CD8-positive, alpha-beta memory T cell (primary cell): Measurements from ENCODE around the gene PALB2. TPM values are rescaled to one million over a fixed set of nuclear protein-coding genes. Genes with fewer than 3 reads are reported as not detected.

Source experiments
- CTCF ChIA-PET: fragments of 350-600 bp; sonication (Branson Sonifier 250); formaldehyde crosslinking; loops from one replicate; lab custom pipeline; 2021; ENCODE audit warnings: antibody characterized with exemption; lab: Charles Lee
- POLR2A ChIA-PET: fragments of 350-600 bp; sonication (Branson Sonifier 250); formaldehyde crosslinking; loops from one replicate; lab custom pipeline; 2021; ENCODE audit warnings: antibody characterized with exemption; lab: Charles Lee
- DNase-seq, 5 donors: peaks; one replicate each; pipeline versions ENCODE4 v3.0.0 to v3.0.0-alpha.2; 2020 to 2022; ENCODE audit warnings: mixed read lengths in 1 of 5
- H3K27ac ChIP-seq: one replicate; pipeline ENCODE4 v1.7.0; 2013; ENCODE audit warnings: low read depth, mild to moderate bottlenecking, low read length, moderate library complexity
- H3K27me3 ChIP-seq: 2 replicates; pipeline ENCODE4 v1.7.0; 2013; ENCODE audit warnings: low read length, mild to moderate bottlenecking; ENCODE audit not compliant: insufficient read depth, poor library complexity, severe bottlenecking
- H3K36me3 ChIP-seq: 2 replicates; pipeline ENCODE4 v1.7.0; 2013; ENCODE audit warnings: mild to moderate bottlenecking, low read length, moderate library complexity; ENCODE audit not compliant: insufficient read depth
- H3K4me1 ChIP-seq: 2 replicates; pipeline ENCODE4 v1.7.0; 2013; ENCODE audit warnings: mild to moderate bottlenecking, low read length, moderate library complexity; ENCODE audit not compliant: insufficient read depth
- H3K4me3 ChIP-seq: 2 replicates; pipeline ENCODE4 v1.7.0; 2013; ENCODE audit warnings: mild to moderate bottlenecking, low read length
- H3K9me3 ChIP-seq: 2 replicates; pipeline ENCODE4 v1.7.0; 2013; ENCODE audit warnings: mild to moderate bottlenecking, low read length
- H3K27ac Mint-ChIP-seq, 8 donors: one replicate each; pipeline ENCODE4 v1.8.0; 2020 to 2021; ENCODE audit warnings: mixed read lengths in 8 of 8, mild to moderate bottlenecking in 6 of 8, inconsistent platforms in 3 of 8, moderate library complexity in 3 of 8
- H3K27me3 Mint-ChIP-seq, 2 donors: one replicate each; pipeline ENCODE4 v1.8.0; 2020 to 2021; ENCODE audit warnings: mixed read lengths in 2 of 2, mild to moderate bottlenecking in 1 of 2, moderate library complexity in 1 of 2
- H3K36me3 Mint-ChIP-seq, 3 donors: one replicate each; pipeline ENCODE4 v1.8.0; 2020 to 2021; ENCODE audit warnings: mixed read lengths in 3 of 3, inconsistent platforms in 1 of 3, mild to moderate bottlenecking in 1 of 3
- H3K4me1 Mint-ChIP-seq, 3 donors: one replicate each; pipeline ENCODE4 v1.8.0; 2020 to 2021; ENCODE audit warnings: mixed read lengths in 3 of 3, inconsistent platforms in 1 of 3, mild to moderate bottlenecking in 1 of 3
- H3K4me3 Mint-ChIP-seq, 7 donors: one replicate each; pipeline ENCODE4 v1.8.0; 2020 to 2021; ENCODE audit warnings: mixed read lengths in 7 of 7, mild to moderate bottlenecking in 6 of 7, moderate library complexity in 4 of 7, inconsistent platforms in 2 of 7
- H3K9me3 Mint-ChIP-seq, 5 donors: one replicate each; pipeline ENCODE4 v1.8.0; 2020 to 2022; ENCODE audit warnings: mixed read lengths in 5 of 5, mild to moderate bottlenecking in 3 of 5, moderate library complexity in 2 of 5, inconsistent platforms in 1 of 5
- polyA plus RNA-seq: library from polyadenylated mRNA; unstranded; fragments of 300-500 nt; fragmentation: Illumina TruSeq; gene quantifications from one replicate; pipeline ENCODE4 v1.2.3, GENCODE V29; 2021
- total RNA-seq, 2 experiments: library from RNA; stranded (reverse); gene quantifications; one replicate each; pipeline ENCODE4 v1.2.3, GENCODE V29; 2021

The PALB2 gene
- total and polyA plus RNA-seq, 3 experiments from 2014 or later, result 9.3 to 27.8 (median 27.7) TPM

- Mint-ChIP-seq H3K4me3 (no peak overlapping the region), H3K4me1 (no peaks in the 10 kb centered on the region), H3K36me3 (peaks cover 0 to 41% (median 11%) of the 10 kb centered on the region in 3 donors), H3K27me3 (no peaks in the 10 kb centered on the region), H3K27ac (peak overlapping the region in 1 of 8 donors; percentile 29), H3K9me3 (no peaks in the 10 kb centered on the region)
- no peaks in the 10 kb centered on the region for H3K9me3 ChIP-seq
- H3K4me3 ChIP-seq, result no peak overlapping the region
- no peak overlapping the region for H3K27ac ChIP-seq
- DNase-seq, result no peak
- no peaks in the 10 kb centered on the region for H3K27me3 ChIP-seq
- CTCF ChIA-PET, result no interaction called here
- H3K36me3 ChIP-seq, result peaks cover 8% of the 10 kb centered on the region
- POLR2A ChIA-PET, result no interaction called here
- no peaks in the 10 kb centered on the region for H3K4me1 ChIP-seq
Measured at GRCh38 chr16:23608194-23608593, 32.9 kb downstream of the PALB2 start.

GRCh38 chr16:23607726-23608125, 33.4 kb downstream of the PALB2 start:
- no peak for DNase-seq
- Histone ChIP-seq H3K4me3 (no peak overlapping the region), H3K27me3 (no peaks in the 10 kb centered on the region), H3K36me3 (peaks cover 10% of the 10 kb centered on the region), H3K4me1 (no peaks in the 10 kb centered on the region), H3K27ac (no peak overlapping the region), H3K9me3 (no peaks in the 10 kb centered on the region)
- Mint-ChIP-seq H3K27me3 (no peaks in the 10 kb centered on the region), H3K4me3 (no peak overlapping the region), H3K36me3 (peaks cover 0 to 42% (median 11%) of the 10 kb centered on the region in 3 donors), H3K4me1 (no peaks in the 10 kb centered on the region), H3K9me3 (no peaks in the 10 kb centered on the region), H3K27ac (no peak overlapping the region)
- CTCF ChIA-PET, result no interaction called here
- POLR2A ChIA-PET, result no interaction called here

GRCh38 chr16:23597003-23597756, 43.9 kb downstream of the PALB2 start:
- H3K36me3 Mint-ChIP-seq, result peaks cover 0 to 24% (median 6%) of the 10 kb centered on the region in 3 donors
- peaks cover 18 to 38% (median 22%) of the 10 kb centered on the region in 3 donors for H3K4me1 Mint-ChIP-seq
- no peaks in the 10 kb centered on the region for H3K9me3 ChIP-seq
- no peaks in the 10 kb centered on the region for H3K9me3 Mint-ChIP-seq
- no peak for DNase-seq
- ChIA-PET POLR2A (interaction anchor here (0.5 to 1.1 kb wide), 2 partner anchors 40 to 1951 kb away, joined by 3 read pairs; partner anchors contain the start of genes EARS2 and UBFD1), CTCF (interaction anchor here (0.9 to 1.8 kb wide), 8 partner anchors 12 to 162 kb away, joined by 3 to 7 read pairs (median 5); partner anchors contain the start of genes DCTN5 and PALB2)
- H3K4me3 Mint-ChIP-seq, result peak overlapping the region in 5 of 7 donors; percentile 40 to 69 (median 55)
- peaks cover 13% of the 10 kb centered on the region for H3K4me1 ChIP-seq
- no peaks in the 10 kb centered on the region for H3K27me3 Mint-ChIP-seq
- H3K27me3 ChIP-seq, result no peaks in the 10 kb centered on the region
- H3K27ac ChIP-seq, result peak overlapping the region; percentile 43
- peaks cover 1% of the 10 kb centered on the region for H3K36me3 ChIP-seq
- H3K4me3 ChIP-seq, result no peak overlapping the region
- peak overlapping the region in 5 of 8 donors; percentile 29 to 69 (median 43) for H3K27ac Mint-ChIP-seq

- Mint-ChIP-seq H3K27me3 (no peaks in the 10 kb centered on the region), H3K36me3 (peaks cover 6 to 28% (median 7%) of the 10 kb centered on the region in 3 donors), H3K9me3 (no peaks in the 10 kb centered on the region), H3K4me1 (peaks cover 25 to 46% (median 30%) of the 10 kb centered on the region in 3 donors), H3K27ac (peak within 1 kb of the TSS; percentile 63 to 92 (median 74)), H3K4me3 (peak within 1 kb of the TSS; percentile 80 to 93 (median 84))
- POLR2A ChIA-PET, result interaction anchor here (1.0 to 1.1 kb wide), 2 partner anchors 39 to 144 kb away, joined by 3 read pairs; partner anchors contain the start of genes EARS2 and UBFD1
- H3K27me3 ChIP-seq, result no peaks in the 10 kb centered on the region
- no peaks in the 10 kb centered on the region for H3K9me3 ChIP-seq
- H3K36me3 ChIP-seq, result peaks cover 9% of the 10 kb centered on the region
- H3K4me1 ChIP-seq, result peaks cover 13% of the 10 kb centered on the region
- peak within 1 kb of the TSS; percentile 78 for H3K4me3 ChIP-seq
- CTCF ChIA-PET, result interaction anchor here (0.9 to 1.8 kb wide), 8 partner anchors 13 to 161 kb away, joined by 3 to 7 read pairs (median 5); partner anchors contain the start of genes DCTN5 and PALB2
- peak; percentile 84 to 91 (median 89) for DNase-seq
- H3K27ac ChIP-seq, result peak within 1 kb of the TSS; percentile 77
Measured at GRCh38 chr16:23595951-23596720, 45.0 kb downstream of the PALB2 start, which contains the start of gene NDUFAB1. Gene NDUFAB1, minus strand, starts transcription at chr16:23596316. Its CDS starts 26 bp downstream, at chr16:23596290.

DNA sequence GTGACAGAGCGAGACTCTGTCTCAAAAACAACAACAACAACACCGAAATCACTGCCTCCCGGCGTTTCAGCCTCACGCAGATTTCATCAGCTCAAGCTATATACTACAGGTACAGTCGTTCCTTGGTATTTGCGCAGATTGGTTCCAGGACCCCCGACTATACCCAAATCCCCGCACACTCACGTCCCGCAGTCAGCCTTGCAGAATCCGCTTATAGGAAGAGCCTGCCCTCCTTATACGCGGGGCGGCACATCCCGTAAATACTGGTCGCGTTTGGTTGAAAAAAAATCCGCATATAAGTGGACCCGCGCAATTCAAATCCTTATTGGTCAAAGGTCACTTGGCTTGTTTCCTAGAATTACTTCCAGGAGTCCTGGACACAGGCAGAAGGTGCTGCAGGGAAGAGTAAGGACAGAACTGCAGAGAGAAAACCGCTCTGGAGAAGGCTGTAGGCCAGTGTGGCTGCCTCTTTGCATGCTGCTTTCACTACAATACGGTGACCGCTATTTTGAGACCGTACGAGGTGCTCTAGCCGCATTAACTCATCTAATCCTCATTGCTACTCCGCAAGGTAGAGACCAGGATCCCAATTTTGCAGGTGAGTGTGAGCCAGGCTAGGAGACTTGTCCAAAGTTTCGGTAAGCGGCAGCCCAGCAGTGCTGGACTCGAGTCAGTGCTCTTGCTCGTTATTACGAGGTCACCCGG, 45.7 kb downstream of the PALB2 start:
- H3K27me3 Mint-ChIP-seq, result no peaks in the 10 kb centered on the region
- peaks cover 10% of the 10 kb centered on the region for H3K36me3 ChIP-seq
- H3K27me3 ChIP-seq, result no peaks in the 10 kb centered on the region
- H3K27ac ChIP-seq, result peak overlapping the region; percentile 77
- H3K9me3 Mint-ChIP-seq, result no peaks in the 10 kb centered on the region
- peak overlapping the region; percentile 74 to 93 (median 84) for H3K4me3 Mint-ChIP-seq
- H3K4me1 ChIP-seq, result peaks cover 13% of the 10 kb centered on the region
- H3K9me3 ChIP-seq, result no peaks in the 10 kb centered on the region
- peak overlapping the region; percentile 78 for H3K4me3 ChIP-seq
- H3K27ac Mint-ChIP-seq, result peak overlapping the region; percentile 34 to 76 (median 52)
- DNase-seq, result no peak
- H3K36me3 Mint-ChIP-seq, result peaks cover 6 to 32% (median 7%) of the 10 kb centered on the region in 3 donors
- ChIA-PET POLR2A (interaction anchor here (1.0 kb wide), 1 partner anchor 143 kb away, joined by 3 read pairs; no protein-coding TSS in a partner anchor), CTCF (interaction anchor here (1.6 to 1.8 kb wide), 2 partner anchors 115 to 160 kb away, joined by 5 to 6 read pairs; no protein-coding TSS in a partner anchor)
- H3K4me1 Mint-ChIP-seq, result peaks cover 25 to 49% (median 30%) of the 10 kb centered on the region in 3 donors

DNA sequence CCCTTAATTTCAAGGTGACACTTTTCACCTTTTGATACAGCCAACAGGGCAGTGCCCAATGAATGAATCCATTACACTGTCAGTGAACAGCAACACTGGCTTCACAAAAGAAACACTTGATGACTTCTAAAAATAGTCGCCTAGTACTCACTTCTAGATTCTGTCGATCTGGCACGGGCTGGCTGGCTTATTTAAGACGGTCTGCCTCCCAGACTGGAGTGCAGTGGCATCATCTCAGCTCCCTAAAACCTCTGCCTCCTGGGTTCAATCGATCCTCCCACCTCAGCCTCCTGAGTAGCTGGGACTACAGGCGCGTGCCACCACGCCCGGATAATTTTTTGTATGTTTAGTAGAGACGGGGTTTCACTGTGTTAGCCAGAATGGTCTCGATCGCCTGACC, 46.9 kb downstream of the PALB2 start:
- no peaks in the 10 kb centered on the region for H3K9me3 ChIP-seq
- H3K4me3 ChIP-seq, result no peak overlapping the region
- Mint-ChIP-seq H3K27ac (no peak overlapping the region), H3K36me3 (peaks cover 6 to 42% (median 9%) of the 10 kb centered on the region in 3 donors), H3K27me3 (no peaks in the 10 kb centered on the region), H3K4me3 (peak overlapping the region in 3 of 7 donors; percentile 20 to 51 (median 34)), H3K9me3 (no peaks in the 10 kb centered on the region), H3K4me1 (peaks cover 25 to 53% (median 34%) of the 10 kb centered on the region in 3 donors)
- H3K27me3 ChIP-seq, result no peaks in the 10 kb centered on the region
- ChIA-PET CTCF (no interaction called here), POLR2A (no interaction called here)
- DNase-seq, result no peak
- peaks cover 15% of the 10 kb centered on the region for H3K36me3 ChIP-seq
- peaks cover 13% of the 10 kb centered on the region for H3K4me1 ChIP-seq
- no peak overlapping the region for H3K27ac ChIP-seq

- Histone ChIP-seq H3K27ac (no peak overlapping the region), H3K9me3 (no peaks in the 10 kb centered on the region), H3K36me3 (peaks cover 38% of the 10 kb centered on the region), H3K27me3 (no peaks in the 10 kb centered on the region), H3K4me1 (peaks cover 7% of the 10 kb centered on the region), H3K4me3 (no peak overlapping the region)
- Mint-ChIP-seq H3K36me3 (peaks cover 6 to 77% (median 17%) of the 10 kb centered on the region in 3 donors), H3K4me3 (no peak overlapping the region), H3K9me3 (no peaks in the 10 kb centered on the region), H3K27me3 (no peaks in the 10 kb centered on the region), H3K4me1 (peaks cover 18 to 40% (median 31%) of the 10 kb centered on the region in 3 donors), H3K27ac (no peak overlapping the region)
- DNase-seq, result no peak
- ChIA-PET CTCF (no interaction called here), POLR2A (interaction anchor here (0.5 kb wide), 1 partner anchor 143 kb away, joined by 3 read pairs; no protein-coding TSS in a partner anchor)
Measured at GRCh38 chr16:23590181-23590580, 50.9 kb downstream of the PALB2 start.
